Measurements from ENCODE around the gene HOXB7.
A peak's percentile ranks its signal among the peaks of the same experiment; 100 is the strongest.

The HOXB7 gene

DNA sequence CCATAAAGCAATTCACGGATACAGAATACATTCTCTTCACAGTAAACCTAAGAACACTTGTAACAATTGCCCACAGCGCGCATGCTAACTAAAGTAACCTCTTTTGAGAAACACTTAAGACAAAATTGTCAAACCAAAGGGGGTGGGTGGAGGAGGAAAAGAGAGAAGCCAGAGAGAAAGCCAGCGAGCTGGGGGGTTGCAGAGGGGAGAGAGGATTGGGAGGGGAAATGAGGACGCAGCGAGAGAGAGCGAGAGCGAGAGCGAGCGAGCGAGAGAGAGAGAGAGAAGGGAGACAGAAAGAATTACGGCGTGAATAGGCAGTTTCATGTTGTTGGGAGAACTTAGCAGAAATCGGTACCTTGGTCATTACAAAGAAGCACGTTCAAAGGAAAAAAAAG, 1.6 kb upstream of the HOXB7 start:
- peaks cover 3% of the 10 kb centered on the region for H3K36me3 Mint-ChIP-seq (ENCODE audit: low read depth)
- no peaks in the 10 kb centered on the region for H3K9me3 Mint-ChIP-seq
- peak overlapping the region; percentile 74 for H3K4me3 Mint-ChIP-seq
- peak overlapping the region; percentile 34 for H3K27ac Mint-ChIP-seq
- peaks cover 86% of the 10 kb centered on the region for H3K27me3 Mint-ChIP-seq (ENCODE audit: low read depth)
- peaks cover 37% of the 10 kb centered on the region for H3K4me1 Mint-ChIP-seq (ENCODE audit: low read depth)

DNA sequence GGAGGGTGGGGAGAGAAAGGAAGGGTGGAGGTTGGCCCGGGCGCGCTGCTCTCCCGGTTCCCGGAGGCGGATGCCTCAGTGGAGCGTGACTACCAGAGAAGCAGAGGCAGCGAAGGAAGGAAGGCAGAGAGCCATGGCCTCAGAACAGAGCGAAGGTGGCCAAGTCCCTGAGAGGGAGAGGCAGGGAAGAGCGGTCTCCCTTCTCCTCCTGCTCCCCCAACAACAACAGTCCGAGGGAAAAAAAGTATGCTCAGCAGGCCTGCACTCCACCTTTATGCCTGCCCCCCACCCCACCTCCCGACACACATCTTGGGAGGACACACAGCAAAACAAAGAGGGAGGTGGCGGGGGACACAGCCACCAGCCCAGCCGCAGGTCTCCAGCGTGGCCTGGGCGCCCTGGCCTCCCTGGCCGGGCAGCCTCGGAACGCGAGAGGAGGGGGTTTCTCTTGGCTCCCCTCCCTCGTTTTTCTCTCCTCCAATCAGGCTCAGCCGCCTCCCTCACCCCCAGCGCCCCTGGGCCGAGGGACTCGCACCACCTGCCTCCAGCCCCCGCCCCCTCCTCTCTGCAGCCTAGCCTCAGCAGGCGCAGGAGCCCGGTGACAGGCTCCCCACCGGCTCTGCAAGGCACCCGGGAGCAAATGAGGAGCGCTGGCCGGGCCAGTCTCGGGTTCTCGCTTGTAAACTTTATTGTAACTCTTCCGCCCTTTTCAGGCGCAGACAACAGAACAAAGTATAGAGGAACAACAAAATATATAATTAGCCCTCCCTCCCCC, 1.1 kb upstream of the HOXB7 start:
- Mint-ChIP-seq H3K36me3 (ENCODE audit: low read depth) (no peaks in the 10 kb centered on the region), H3K27me3 (ENCODE audit: low read depth) (peaks cover 86% of the 10 kb centered on the region), H3K4me1 (ENCODE audit: low read depth) (peaks cover 32% of the 10 kb centered on the region), H3K4me3 (peak overlapping the region; percentile 91), H3K9me3 (no peaks in the 10 kb centered on the region), H3K27ac (peak overlapping the region; percentile 50)

GRCh38 chr17:48611213-48611612, 396 bp upstream of the HOXB7 start:
- peaks cover 32% of the 10 kb centered on the region for H3K4me1 Mint-ChIP-seq (ENCODE audit: low read depth)
- peak overlapping the region; percentile 91 for H3K4me3 Mint-ChIP-seq
- no peaks in the 10 kb centered on the region for H3K36me3 Mint-ChIP-seq (ENCODE audit: low read depth)
- peaks cover 85% of the 10 kb centered on the region for H3K27me3 Mint-ChIP-seq (ENCODE audit: low read depth)
- no peaks in the 10 kb centered on the region for H3K9me3 Mint-ChIP-seq
- H3K27ac Mint-ChIP-seq = peak overlapping the region; percentile 50

DNA sequence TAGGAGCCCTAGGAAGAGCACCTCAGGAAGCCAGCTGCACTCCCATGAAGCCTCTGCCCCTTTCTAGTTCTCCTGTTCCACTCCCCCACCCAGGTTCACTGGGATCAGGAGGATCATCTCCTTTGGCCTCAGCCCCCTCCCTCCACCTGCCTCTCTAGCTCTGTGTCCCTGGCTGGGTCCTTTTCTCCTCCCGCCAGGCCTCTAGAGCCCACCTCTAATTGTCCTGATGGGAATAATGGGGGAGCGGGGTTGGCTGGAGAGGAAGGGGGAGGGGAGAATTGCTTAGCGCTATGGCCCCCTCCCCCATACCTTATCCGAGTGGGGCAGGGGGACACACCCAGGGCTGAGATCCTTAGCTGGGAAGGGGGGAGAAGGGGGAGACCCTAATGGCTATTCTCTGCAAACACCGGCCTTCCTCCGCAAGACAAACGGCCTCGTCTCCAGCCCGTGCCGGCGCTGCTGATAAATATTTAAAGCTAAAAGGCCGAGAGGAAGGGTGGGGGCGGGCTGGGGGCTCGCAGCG, 997 bp downstream of the HOXB7 start:
- Mint-ChIP-seq H3K36me3 (ENCODE audit: low read depth) (no peaks in the 10 kb centered on the region), H3K9me3 (no peaks in the 10 kb centered on the region), H3K4me1 (ENCODE audit: low read depth) (peaks cover 30% of the 10 kb centered on the region), H3K27ac (no peak overlapping the region), H3K4me3 (peak overlapping the region; percentile 60), H3K27me3 (ENCODE audit: low read depth) (peaks cover 81% of the 10 kb centered on the region)

- no peaks in the 10 kb centered on the region for H3K9me3 Mint-ChIP-seq
- peaks cover 28% of the 10 kb centered on the region for H3K4me1 Mint-ChIP-seq (ENCODE audit: low read depth)
- peak overlapping the region; percentile 29 for H3K4me3 Mint-ChIP-seq
- peaks cover 81% of the 10 kb centered on the region for H3K27me3 Mint-ChIP-seq (ENCODE audit: low read depth)
- H3K27ac Mint-ChIP-seq = no peak overlapping the region
- no peaks in the 10 kb centered on the region for H3K36me3 Mint-ChIP-seq (ENCODE audit: low read depth)
These were observed 1.8 kb downstream of the HOXB7 start for GRCh38 chr17:48609033-48609432.

DNA sequence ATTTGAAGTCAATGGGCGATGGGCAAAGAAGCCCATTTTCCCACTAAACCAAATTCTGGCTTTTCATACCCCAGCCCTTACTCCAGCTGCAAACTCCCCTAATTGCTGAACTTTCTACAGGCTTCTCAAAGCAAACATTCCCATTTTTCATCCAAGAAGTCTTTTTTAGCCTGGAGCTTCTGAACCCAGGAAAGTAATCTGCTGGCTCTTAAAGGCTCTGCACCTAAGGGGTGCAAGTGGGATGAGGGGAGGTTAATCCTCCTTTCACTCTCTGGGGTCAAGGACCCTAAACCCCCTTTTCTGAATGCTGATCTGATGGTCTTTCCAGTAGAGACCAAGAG, 2.4 kb downstream of the HOXB7 start:
- Mint-ChIP-seq H3K27ac (no peak overlapping the region), H3K36me3 (ENCODE audit: low read depth) (no peaks in the 10 kb centered on the region), H3K27me3 (ENCODE audit: low read depth) (peaks cover 80% of the 10 kb centered on the region), H3K4me3 (no peak overlapping the region), H3K4me1 (ENCODE audit: low read depth) (peaks cover 25% of the 10 kb centered on the region), H3K9me3 (no peaks in the 10 kb centered on the region)

DNA sequence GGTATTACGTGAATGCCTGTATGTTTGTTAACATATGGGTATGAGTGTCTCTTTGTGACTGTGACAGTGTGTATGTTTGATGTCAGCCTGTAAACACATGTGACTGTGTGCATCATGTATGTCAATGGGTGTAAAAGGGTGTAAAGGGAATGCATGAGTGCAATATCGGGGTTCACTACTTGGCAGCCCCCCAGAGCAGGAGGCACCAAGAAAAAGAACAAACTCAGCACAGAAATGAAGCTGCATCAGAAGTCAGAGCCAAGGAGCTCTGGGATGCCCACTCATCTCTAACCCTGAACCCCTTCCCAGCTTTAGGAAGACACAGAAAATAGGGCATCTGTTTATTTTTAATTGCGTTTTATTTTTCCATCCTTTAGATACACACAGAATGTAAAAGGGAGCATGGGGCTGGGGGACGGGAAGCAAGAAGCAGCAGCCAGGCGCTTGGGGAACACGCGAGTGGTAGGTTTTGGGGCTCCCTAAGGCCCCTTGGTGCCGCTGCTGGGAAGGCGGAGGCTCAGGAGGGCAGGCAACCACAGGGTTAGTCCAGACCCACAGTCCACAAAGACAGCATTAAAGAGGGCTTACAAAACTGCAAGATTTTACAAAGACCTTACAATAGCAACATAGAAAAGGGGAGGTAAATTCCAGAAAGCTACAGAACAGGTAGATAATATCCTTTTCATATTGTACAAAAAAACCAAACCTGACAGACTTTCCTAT, 3.8 kb downstream of the HOXB7 start:
- Mint-ChIP-seq H3K27me3 (ENCODE audit: low read depth) (peaks cover 82% of the 10 kb centered on the region), H3K9me3 (no peaks in the 10 kb centered on the region)

DNA sequence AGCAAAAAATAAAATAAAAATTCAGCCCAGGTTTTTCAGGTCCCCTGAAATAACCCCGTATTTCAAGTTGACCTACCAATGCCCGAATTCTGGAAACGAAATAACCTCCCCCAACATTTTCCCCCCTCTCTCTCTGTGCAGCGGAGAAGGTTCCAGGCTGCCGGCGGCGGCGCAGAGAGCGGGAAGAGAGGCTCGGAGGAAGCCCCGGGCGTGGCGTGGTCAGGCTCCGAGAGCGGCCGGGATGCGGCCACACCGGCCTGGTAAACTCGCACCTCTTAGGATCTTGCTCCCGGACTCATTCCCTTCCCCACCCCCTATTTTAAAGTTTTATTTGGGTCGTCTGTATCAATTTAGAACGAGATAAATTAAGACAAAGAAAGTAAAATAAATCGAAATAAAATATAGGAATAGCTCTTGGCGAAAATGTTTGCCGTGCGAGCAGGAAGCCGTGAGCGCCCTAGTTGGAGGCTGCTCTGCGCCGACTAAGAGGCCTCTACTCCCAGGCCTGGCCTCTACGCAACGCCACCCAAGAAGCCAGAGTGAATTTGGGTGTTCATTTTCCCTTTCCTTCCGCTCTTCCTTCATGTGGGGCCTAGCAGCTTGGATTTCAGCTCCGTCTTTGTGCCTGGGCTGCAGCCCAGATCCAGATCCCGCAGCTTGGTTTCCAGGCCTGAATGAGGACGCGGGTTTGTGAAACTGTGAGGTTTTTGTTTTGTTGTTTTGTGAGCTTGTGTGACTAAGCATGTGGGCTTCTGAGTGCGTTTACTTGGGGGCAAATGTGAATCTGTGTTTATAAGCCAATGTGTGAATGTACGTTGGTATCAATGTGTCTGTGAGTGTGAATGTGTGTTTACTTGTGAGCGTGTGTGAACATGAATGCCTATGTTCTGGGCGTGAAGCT, 4.6 kb downstream of the HOXB7 start:
- H3K4me1 Mint-ChIP-seq (ENCODE audit: low read depth) = peaks cover 18% of the 10 kb centered on the region
- no peak overlapping the region for H3K27ac Mint-ChIP-seq
- no peaks in the 10 kb centered on the region for H3K9me3 Mint-ChIP-seq
- peaks cover 84% of the 10 kb centered on the region for H3K27me3 Mint-ChIP-seq (ENCODE audit: low read depth)
- H3K4me3 Mint-ChIP-seq = no peak overlapping the region
- H3K36me3 Mint-ChIP-seq (ENCODE audit: low read depth) = no peaks in the 10 kb centered on the region

More for the DNA sequence above, 3.8 kb downstream of the HOXB7 start:
- no peak overlapping the region for H3K27ac Mint-ChIP-seq
- H3K36me3 Mint-ChIP-seq (ENCODE audit: low read depth) = no peaks in the 10 kb centered on the region
- no peak overlapping the region for H3K4me3 Mint-ChIP-seq
- H3K4me1 Mint-ChIP-seq (ENCODE audit: low read depth) = peaks cover 20% of the 10 kb centered on the region

DNA sequence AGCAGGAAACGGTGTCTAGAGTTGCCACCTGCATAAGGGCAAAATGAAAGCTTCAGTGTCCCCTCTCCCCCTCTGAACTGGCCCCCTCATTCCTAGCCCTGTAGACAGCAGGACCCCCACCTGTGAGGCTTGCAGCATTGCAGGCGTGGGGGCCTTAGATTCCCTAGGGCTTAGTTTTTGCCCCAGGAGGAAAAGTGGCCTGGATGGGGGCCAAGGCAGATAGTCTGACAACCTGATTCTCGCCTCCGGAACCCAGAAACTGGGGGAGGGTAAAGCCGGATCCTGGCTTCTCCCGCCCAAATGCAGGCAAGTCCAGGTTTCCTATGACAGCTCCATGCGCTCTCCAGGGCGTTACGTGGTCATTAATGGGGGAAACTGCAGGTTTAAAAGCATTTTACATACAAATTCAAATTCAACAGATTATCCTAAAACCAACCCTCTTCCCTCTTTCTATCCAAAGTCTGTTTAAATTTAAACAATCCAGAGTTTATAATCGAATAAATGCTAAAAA, 5.4 kb downstream of the HOXB7 start:
- H3K27ac Mint-ChIP-seq = no peak overlapping the region
- H3K27me3 Mint-ChIP-seq (ENCODE audit: low read depth) = peaks cover 86% of the 10 kb centered on the region
- peaks cover 11% of the 10 kb centered on the region for H3K4me1 Mint-ChIP-seq (ENCODE audit: low read depth)
- H3K36me3 Mint-ChIP-seq (ENCODE audit: low read depth) = no peaks in the 10 kb centered on the region
- H3K4me3 Mint-ChIP-seq = no peak overlapping the region
- H3K9me3 Mint-ChIP-seq = no peaks in the 10 kb centered on the region

DNA sequence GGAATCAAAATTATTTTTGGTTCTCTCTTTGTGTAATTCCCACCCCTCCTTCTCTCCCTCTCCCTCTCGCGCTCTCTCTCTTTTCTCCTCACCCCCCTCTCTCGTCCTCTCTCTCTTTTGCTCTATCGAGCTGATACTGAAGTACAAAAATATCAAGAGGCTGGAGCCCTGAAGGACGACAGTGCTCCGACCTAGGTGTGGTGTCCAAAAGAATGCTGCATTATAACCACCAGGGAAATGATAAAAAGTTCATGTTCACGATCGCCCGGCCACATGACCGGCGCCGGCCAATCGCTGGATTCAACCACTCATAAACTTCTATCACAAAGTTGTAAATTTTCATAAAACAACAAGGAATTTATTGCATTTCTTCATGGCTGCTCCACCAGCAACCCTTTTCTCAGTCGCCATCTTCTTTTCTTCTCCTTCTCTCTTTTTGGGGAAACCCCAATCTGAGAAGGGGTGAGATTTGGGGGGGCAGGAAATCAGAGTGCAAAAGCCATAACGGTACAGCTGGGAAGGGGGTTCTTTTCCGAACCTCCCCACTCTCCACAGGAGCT, 6.0 kb downstream of the HOXB7 start, which contains the start of gene HOXB6:
HOXB6 (minus strand) TSS at position 217 of the 560 bp plus-strand sequence. CDS start 6,836 bp downstream, outside the sequence.
- Mint-ChIP-seq H3K36me3 (ENCODE audit: low read depth) (no peaks in the 10 kb centered on the region), H3K9me3 (no peaks in the 10 kb centered on the region), H3K4me3 (no peak within 1 kb of the TSS), H3K27ac (no peak within 1 kb of the TSS), H3K27me3 (ENCODE audit: low read depth) (peaks cover 92% of the 10 kb centered on the region), H3K4me1 (ENCODE audit: low read depth) (peaks cover 11% of the 10 kb centered on the region)

- Mint-ChIP-seq H3K27ac (no peak overlapping the region), H3K4me1 (ENCODE audit: low read depth) (peaks cover 8% of the 10 kb centered on the region), H3K4me3 (no peak overlapping the region), H3K9me3 (no peaks in the 10 kb centered on the region), H3K36me3 (ENCODE audit: low read depth) (no peaks in the 10 kb centered on the region), H3K27me3 (ENCODE audit: low read depth) (peaks cover 92% of the 10 kb centered on the region)
These were observed 6.7 kb downstream of the HOXB7 start for GRCh38 chr17:48603959-48604769.

GRCh38 chr17:48601539-48602425, 9.0 kb downstream of the HOXB7 start:
- Mint-ChIP-seq H3K4me3 (no peak overlapping the region), H3K9me3 (no peaks in the 10 kb centered on the region), H3K36me3 (ENCODE audit: low read depth) (no peaks in the 10 kb centered on the region), H3K27ac (no peak overlapping the region), H3K27me3 (ENCODE audit: low read depth) (peaks cover 94% of the 10 kb centered on the region), H3K4me1 (ENCODE audit: low read depth) (peaks cover 24% of the 10 kb centered on the region)

Data from T-helper 1 cell treated with Interleukin-12 subunit alpha and Interleukin-12 subunit beta and Interleukin-4 antibody, amounts not matched to agents 30 μg/mL and 1 μg/mL, for 36 hours (primary cell).